GM21576 (cell line): ENCODE measurements around the gene EFNB2.

ENCODE experiments used
- ATAC-seq: cut with Tn5 transposase; IDR thresholded peaks from one replicate; pipeline ENCODE4 v1.9.1; 2021; ENCODE audit warnings: mild to moderate bottlenecking, moderate library complexity; ENCODE audit not compliant: unreplicated experiment

The EFNB2 gene, protein sequence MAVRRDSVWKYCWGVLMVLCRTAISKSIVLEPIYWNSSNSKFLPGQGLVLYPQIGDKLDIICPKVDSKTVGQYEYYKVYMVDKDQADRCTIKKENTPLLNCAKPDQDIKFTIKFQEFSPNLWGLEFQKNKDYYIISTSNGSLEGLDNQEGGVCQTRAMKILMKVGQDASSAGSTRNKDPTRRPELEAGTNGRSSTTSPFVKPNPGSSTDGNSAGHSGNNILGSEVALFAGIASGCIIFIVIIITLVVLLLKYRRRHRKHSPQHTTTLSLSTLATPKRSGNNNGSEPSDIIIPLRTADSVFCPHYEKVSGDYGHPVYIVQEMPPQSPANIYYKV

GRCh38 chr13:106535552-106536243, at the start of gene EFNB2:
Gene EFNB2, minus strand, starts transcription at chr13:106535662. Its CDS starts 698 bp downstream, at chr13:106534964.
- ATAC-seq, result peak; percentile 94

DNA sequence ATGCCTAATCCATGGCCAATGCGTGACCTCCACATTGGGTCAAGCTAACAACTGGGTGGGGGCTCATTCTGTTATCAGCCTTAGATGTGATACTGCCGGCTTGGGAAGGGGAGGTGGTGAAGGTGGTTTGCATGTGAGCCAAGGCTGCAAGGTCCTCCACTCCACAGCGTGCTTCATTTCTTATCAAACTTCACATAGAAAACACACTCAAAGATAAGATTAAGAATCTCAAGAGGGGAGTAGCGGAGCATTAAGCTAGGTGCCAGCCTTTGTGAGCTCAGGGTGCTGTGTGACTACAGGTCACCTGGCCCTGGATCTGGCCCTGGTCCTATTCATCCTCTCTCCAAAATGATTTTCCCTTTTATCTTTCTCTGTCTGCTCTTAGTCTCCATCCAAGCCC, 45.8 kb upstream of the EFNB2 start:
- no peak for ATAC-seq

DNA sequence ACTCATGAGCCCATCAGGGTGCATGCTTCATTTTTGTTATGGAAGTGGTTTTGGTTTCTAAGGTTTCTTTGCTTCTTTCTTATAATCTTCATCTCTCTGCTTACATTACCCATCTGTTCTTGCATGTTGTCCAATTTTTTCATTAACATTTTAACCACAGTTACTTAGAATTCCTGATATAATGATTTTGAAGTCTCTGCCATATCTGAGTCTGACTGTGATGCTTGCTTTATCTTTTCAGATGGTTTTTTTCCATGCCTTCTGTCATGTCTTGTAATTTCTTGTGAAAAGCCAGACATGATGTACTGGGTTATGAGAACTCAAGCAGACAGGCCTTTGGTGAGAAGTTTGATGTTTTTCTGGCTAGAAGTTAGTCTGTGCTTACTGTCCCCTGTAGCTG, 40.4 kb upstream of the EFNB2 start:
- no peak for ATAC-seq

DNA sequence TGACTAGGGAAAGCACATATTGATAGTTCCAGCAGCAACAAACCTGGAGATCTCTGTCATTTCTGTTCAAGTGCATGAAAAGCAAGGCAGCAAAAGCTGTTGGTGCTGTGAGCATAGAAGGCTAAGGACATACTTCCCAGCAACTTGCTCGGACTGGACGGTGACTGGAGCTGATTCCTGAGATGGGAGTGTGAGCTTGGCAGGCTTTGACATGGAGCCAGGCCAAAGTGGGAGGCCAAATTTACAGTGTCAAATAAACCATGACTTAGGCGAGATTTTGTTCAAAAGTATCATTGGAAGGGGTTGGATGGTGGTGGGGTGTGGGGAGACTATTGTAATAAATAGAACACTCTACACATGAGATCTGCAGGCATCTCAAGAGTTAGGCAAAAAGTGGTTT, 38.4 kb upstream of the EFNB2 start:
- no peak for ATAC-seq

GRCh38 chr13:106573284-106573846, 37.9 kb upstream of the EFNB2 start:
- ATAC-seq, result no peak

DNA sequence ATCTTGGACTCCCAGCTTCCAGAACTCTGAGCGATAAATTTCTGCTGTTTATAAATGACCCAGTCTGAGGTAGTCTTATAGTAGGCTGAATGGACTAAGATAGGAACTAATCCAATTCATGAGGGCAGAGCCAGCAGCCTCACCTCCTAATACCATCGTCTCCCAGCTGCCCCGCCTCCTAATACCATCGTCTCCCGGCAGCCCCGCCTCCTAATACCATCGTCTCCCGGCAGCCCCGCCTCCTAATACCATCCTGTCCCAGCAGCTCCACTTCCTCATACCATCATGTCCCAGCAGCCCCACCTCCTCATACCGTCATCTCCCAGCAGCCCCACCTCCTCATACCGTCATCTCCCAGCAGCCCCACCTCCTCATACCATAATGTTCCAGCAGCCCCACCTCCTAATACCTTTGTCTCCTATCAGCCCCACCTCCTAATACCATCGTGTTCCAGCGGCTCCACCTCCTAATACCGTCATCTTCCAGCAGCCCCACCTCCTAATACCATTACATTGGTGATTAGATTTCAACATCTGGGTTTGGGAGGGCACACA, 34.9 kb upstream of the EFNB2 start:
- no peak for ATAC-seq

GRCh38 chr13:106569233-106570095, 34.0 kb upstream of the EFNB2 start:
- no peak for ATAC-seq

GRCh38 chr13:106568299-106569003, 33.0 kb upstream of the EFNB2 start:
- peak; percentile 35 for ATAC-seq

DNA sequence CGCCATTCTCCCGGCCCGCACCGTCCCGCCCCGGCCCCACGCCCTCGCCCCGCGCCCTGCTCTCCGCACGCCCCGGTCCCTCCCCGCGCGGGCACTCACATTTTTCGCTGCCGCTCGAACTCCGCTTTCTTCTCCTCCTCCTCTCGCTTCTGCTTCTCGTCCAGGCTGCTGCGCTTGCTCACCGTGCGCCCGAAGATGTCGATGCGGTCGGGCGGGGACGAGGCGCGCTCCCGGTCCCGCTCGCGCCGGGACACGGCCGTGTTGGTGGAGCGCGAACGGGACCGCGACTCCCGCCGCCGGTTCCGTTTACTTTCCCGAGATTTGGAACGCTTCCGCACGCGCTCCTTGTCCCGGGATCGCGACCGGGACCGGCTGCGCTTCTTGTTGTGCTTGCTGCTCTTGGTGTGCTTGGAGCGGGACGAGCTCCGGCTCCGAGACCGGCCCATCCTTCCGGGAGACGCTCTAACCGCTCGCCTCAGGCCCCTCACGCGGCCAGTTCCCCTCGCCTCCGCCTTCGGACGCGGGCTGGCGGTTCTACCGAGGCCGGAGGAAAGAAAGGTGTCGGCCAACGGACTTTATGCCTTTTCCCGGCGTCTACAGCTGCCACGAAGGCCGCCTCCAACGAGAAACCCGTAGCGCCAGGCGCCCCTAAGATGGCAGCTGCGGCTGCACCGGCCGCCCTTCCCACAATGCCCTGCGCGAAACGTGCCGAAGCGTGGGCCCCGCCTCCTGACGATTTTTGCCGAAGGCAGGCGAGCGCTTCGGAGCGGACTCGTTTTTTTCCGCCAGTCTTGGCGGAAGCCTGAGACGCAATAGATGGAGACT, 32.2 kb upstream of the EFNB2 start, which contains the start of gene ARGLU1:
TSS of gene ARGLU1 (minus strand) at position 664 of the 825 bp plus-strand sequence. CDS start at position 446, 218 bp downstream.
- peak; percentile 74 for ATAC-seq

DNA sequence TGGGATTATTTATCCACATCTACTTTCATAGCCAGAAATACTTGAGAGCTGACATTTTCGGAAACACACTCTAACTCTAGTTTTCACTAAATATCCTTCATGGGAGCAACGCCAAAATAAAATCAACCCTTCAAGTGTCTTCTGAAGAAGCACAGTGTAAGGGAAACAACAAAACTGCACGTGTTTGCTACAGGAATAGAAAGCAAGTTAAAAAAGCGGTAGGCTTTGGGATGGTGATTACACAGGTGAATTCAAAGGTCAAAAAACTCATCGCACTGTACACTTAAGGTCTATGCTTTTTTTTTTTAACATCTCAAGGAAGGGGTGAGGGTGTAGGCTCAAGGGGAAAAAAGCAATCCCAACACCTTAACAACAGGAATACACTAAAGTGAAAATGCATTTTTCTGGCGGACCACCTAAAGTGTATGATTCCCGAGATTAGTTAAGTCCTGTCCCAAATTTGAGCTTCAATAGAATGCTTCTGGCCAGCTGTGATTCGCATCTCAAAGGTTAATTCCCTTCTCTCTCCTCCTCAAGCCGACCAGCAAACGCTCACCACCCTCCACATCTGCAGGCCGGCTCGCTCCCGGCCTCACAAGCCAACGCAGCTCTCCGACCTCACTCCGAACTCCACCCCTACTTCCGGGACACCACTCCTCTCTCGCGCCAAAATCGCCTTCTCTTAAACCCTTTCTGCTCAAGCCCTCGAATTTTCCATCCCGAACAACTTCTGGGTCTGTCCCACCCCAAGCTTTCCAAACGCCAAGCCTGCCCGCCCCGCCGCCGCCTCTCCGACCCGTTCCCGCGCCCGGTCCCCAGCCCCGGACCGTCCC, 31.4 kb upstream of the EFNB2 start:
- peak; percentile 40 for ATAC-seq

- ATAC-seq, result no peak
Measured at GRCh38 chr13:106565127-106565775, 29.8 kb upstream of the EFNB2 start.

GRCh38 chr13:106562301-106562700, 26.8 kb upstream of the EFNB2 start:
- ATAC-seq, result no peak

DNA sequence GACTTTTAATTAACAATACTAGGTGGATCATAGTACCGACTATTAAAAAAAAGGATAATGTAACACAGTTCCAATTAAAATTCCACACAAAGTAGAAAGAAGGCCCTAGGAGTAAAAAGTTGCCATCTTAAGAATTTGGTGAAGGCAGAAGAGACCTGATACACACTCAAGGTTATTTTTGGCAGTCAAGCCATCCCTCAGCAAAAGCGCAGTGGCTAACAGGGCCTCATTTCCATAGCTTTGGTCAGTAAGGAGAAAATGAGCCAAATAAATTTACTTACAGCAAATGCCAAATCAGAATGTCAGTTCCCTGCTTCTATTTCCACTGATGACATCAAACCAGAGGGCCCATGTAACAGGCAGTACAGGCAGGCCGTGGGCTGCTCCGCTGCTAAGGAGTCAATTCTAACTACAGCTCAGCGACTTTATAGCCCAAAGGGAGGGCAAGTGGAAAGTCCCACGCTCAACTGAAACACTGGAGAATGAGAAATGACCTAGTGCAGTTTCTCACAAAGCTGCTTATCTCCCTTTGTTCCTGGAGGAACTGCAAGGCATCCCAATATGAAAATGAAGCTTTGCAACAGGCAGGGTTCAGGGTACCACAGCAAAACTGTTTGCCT, 26.2 kb upstream of the EFNB2 start:
- peak; percentile 80 for ATAC-seq

GRCh38 chr13:106560821-106561220, 25.4 kb upstream of the EFNB2 start:
- ATAC-seq, result peak; percentile 25

- no peak for ATAC-seq
Measured at GRCh38 chr13:106558527-106558926, 23.1 kb upstream of the EFNB2 start.

DNA sequence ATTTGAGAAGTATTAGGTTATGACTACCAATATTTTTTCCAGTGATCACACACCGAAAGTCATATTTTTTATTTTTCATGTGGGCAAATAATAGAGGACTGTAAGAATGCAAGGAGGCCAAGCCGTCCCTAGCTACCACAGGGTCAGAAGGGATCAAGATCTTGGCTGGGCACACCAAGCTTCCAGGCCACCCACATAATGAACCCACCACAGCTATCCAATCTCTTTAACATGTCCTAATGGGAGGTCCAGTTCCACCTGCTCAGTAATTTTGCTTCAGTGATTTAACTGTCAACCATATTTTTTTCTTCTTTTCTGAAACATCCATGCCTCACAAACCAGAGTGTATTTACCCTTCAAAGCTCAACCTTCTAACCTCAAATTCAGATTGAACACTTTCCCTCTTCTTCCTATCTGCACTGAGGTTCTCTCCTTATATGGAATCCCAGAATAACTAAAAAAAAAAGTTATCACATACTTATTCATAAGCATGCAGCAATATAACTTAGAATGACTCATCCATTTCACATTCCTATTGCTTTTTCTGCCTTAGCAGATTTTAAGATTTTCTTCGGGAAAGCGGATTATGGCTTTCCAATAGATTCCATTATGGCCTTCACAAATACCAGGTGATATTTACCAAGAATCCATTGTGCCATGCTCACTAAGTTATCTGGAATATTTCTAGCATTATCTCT, 20.3 kb upstream of the EFNB2 start:
- no peak for ATAC-seq

- no peak for ATAC-seq
Measured at GRCh38 chr13:106551751-106552150, 16.3 kb upstream of the EFNB2 start.
